ENCODE data around the gene ZNF507.

ZNF507 gene

DNA sequence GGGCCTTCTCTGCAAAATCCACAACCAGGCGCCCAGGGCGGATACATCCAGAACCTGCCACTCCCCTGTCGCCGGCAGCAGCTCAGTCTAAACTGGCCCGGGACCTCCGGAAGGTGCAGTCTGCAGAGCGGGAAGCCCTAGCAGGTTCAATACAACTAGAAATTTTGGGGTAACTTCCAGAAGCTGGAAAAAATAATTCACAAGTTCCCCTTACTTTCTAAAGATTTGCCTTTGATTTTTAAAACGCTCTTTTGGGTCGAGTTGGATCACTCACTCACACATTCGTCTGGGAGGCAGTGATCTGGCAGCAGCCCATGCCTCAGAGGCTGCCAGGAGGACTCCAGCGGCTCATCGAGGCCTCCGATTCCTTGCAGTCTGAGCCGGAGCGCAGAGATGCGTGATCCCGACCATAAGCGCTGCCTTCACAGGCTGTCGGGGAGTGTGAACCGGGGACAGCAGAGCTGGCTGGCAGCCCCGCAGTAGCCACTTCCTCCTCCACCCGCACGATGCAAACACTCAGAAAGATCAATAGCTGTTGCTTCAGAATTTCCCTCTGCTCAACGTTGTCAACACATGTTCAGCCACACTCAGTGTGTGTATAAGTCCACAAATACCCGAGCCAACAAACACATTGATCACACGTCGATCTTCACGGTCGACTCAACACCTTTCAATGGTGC is 35.6 kb upstream of the ZNF507 start:
- in situ Hi-C loops (cut with MboI; ENCODE audit: low pct_unique_long_range_greater_than_20kb, low sequenced_read_pairs, unreplicated experiment) = no loop called here
- DNase-seq (ENCODE audit: low spot score) = no peak
- TF ChIP-seq, protein P1, sequence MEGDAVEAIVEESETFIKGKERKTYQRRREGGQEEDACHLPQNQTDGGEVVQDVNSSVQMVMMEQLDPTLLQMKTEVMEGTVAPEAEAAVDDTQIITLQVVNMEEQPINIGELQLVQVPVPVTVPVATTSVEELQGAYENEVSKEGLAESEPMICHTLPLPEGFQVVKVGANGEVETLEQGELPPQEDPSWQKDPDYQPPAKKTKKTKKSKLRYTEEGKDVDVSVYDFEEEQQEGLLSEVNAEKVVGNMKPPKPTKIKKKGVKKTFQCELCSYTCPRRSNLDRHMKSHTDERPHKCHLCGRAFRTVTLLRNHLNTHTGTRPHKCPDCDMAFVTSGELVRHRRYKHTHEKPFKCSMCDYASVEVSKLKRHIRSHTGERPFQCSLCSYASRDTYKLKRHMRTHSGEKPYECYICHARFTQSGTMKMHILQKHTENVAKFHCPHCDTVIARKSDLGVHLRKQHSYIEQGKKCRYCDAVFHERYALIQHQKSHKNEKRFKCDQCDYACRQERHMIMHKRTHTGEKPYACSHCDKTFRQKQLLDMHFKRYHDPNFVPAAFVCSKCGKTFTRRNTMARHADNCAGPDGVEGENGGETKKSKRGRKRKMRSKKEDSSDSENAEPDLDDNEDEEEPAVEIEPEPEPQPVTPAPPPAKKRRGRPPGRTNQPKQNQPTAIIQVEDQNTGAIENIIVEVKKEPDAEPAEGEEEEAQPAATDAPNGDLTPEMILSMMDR (IDR thresholded peaks at IDR 0.05; ENCODE audit: extremely low read depth, insufficient read depth, missing control alignments) = no peak

DNA sequence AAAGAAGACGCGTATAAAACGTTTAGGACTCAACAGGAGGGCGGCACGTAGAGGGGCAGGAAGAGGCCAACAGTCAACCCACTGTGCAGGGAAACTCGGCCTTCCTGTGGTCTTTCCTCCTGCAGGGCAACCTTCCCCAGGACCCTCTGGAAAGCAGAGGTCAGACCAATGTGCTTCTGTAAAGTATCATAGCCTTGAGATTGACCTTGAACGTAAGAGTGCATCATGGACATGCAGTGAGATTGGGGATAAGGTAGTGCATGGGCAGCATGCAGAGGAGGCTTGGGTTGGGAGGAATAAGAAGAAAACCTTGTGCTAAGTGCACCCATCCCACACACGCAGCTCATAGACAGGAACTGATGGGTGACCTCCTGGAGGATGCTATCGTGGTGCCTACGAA is 34.0 kb upstream of the ZNF507 start:
- in situ Hi-C loops (cut with MboI; ENCODE audit: low pct_unique_long_range_greater_than_20kb, low sequenced_read_pairs, unreplicated experiment) = no loop called here
- TF ChIP-seq, protein P1 (IDR thresholded peaks at IDR 0.05; ENCODE audit: extremely low read depth, insufficient read depth, missing control alignments) = no peak
- no peak for DNase-seq (ENCODE audit: low spot score)

DNA sequence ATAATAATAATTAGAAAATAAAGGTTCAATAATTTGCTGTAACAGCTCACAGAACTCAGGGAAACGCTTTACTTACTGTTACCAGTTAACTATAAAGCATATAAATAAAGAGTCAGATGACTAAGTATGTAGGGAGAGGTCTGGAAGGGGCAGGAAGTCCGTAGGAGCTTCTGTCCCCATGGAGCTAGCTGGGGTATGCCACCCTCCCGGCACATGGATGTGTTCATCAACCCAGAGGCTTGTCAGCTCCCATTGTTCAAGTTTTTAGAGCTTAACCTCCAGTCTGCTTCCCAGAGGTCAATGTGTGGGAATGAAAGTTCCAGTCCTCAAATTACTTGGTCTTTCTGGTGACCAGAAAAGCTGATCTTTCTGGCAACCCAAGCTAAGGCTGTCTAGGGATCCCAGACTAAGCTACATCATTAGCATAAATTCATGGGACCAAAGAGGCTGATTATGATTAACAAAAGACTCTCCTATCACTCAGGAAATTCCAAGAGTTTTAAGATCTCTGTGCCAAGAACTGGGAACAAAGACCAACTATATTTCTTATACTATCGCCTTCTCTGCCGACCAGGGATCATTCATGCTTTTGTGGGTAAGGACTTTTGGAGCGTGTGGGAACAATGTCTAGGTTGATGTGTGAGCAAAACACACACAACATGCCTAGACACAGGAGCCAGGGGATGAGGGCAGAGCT is 31.7 kb upstream of the ZNF507 start:
- no peak for DNase-seq (ENCODE audit: low spot score)
- TF ChIP-seq, protein P1 (IDR thresholded peaks at IDR 0.05; ENCODE audit: extremely low read depth, insufficient read depth, missing control alignments) = no peak
- in situ Hi-C loops (cut with MboI; ENCODE audit: low pct_unique_long_range_greater_than_20kb, low sequenced_read_pairs, unreplicated experiment) = no loop called here

DNA sequence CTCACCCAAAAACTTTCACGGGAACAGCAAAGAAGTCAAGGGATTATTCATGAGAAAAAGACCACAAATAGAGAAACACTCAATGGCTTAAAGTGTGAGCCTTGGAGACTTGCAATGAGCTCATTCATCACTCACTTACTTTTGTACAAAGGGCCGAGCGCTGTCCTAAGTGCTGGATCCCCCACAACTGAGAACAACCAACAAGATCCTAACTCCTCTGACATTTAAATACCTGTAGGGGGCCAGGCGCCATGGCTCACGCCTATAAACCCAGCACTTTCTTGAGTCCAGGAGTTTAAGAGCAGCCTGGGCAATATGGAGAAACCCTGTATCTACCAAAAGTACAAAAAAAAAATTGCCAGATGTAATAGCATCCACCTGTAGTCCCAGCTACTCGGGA is 29.4 kb upstream of the ZNF507 start:
- in situ Hi-C loops (cut with MboI; ENCODE audit: low pct_unique_long_range_greater_than_20kb, low sequenced_read_pairs, unreplicated experiment) = no loop called here
- DNase-seq (ENCODE audit: low spot score) = no peak
- TF ChIP-seq, protein P1 (IDR thresholded peaks at IDR 0.05; ENCODE audit: extremely low read depth, insufficient read depth, missing control alignments) = no peak

DNA sequence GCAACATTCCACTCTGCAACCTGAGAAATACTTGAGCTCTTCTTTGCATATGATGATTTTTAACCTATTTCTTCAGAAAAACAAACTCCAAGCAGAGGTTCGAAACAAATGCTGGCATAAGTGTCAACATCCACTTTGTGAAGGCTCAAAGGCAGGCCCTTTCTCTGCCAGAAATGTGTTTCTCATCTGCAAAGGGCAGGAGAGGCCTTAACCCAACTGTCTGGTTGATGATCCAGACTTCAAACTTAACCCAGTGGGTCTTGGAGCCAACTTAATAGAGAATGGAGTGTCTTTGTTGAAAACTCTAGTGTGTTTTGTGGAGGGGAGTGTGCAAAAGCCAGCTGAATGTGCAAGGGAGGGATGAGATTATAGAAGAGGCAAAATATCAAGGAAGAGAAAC is 28.3 kb upstream of the ZNF507 start:
- TF ChIP-seq, protein P1 (IDR thresholded peaks at IDR 0.05; ENCODE audit: extremely low read depth, insufficient read depth, missing control alignments) = no peak
- in situ Hi-C loops (cut with MboI; ENCODE audit: low pct_unique_long_range_greater_than_20kb, low sequenced_read_pairs, unreplicated experiment) = no loop called here
- DNase-seq (ENCODE audit: low spot score) = no peak

DNA sequence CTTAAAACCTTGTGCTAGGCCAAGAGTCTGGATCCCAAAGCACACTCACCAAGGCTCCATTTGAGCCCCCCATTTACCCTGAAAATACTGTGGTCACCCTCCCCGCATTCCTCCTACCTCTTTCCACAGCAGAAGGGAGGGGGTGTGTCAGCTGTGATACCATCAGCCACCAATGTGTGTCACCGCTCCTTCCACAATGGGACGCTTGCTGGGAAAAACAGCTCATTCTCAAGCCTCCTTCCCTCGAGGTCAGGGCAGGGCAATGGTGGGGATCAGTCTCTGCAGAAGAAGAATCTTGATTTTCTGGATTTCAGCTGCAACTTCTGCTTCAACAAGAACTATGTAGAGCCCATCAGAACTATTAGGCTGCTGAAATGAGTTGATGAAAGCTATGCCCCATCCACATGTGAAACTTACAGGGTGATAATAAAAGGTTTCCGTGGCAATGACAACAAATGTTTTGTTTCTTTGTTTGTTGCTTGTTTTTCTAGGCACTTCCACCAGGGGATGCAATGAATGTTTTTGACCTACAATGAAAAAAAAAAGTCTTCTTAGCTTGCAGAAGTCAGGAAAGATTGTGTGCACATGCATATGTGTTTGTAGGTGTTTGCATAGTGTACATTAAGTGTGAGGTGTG is 26.4 kb upstream of the ZNF507 start:
- DNase-seq (ENCODE audit: low spot score) = peak; percentile 20
- in situ Hi-C loops (cut with MboI; ENCODE audit: low pct_unique_long_range_greater_than_20kb, low sequenced_read_pairs, unreplicated experiment) = no loop called here
- TF ChIP-seq, protein P1 (IDR thresholded peaks at IDR 0.05; ENCODE audit: extremely low read depth, insufficient read depth, missing control alignments) = no peak

Data from GM13977 (cell line).